Fibroblast of the conjunctiva (primary cell): Measurements from ENCODE around the gene EXO1.
"Not testable (repeated sequence)": the region's sequence is repeated elsewhere in the genome, so short reads cannot be mapped to it uniquely, and the experiment has no call there.

Experiments
- DNase-seq: peaks from one replicate; pipeline ENCODE4 v3.0.0-alpha.2; 2010; ENCODE audit warnings: low read depth

Gene EXO1

GRCh38 chr1:241847796-241848685 lies at the start of gene EXO1:
Gene EXO1 (plus strand): TSS chr1:241848204. CDS start chr1:241850426, 2,222 bp downstream.
- DNase-seq: peak; percentile 87

GRCh38 chr1:241799416-241799815 lies 48.6 kb upstream of the EXO1 start:
- DNase-seq: no peak

- no peak for DNase-seq
Measured at GRCh38 chr1:241800640-241801039, 47.4 kb upstream of the EXO1 start.

GRCh38 chr1:241802863-241803262 lies 45.1 kb upstream of the EXO1 start:
- DNase-seq: no peak

- DNase-seq: not testable (repeated sequence)
Measured at GRCh38 chr1:241804706-241805105, 43.3 kb upstream of the EXO1 start.

GRCh38 chr1:241808265-241808664 lies 39.7 kb upstream of the EXO1 start:
- no peak for DNase-seq

- DNase-seq: no peak
Measured at GRCh38 chr1:241810769-241811405, 37.1 kb upstream of the EXO1 start.

- no peak for DNase-seq
Measured at GRCh38 chr1:241813768-241814320, 34.2 kb upstream of the EXO1 start.

GRCh38 chr1:241816008-241816407 lies 32.0 kb upstream of the EXO1 start:
- DNase-seq: no peak

- no peak for DNase-seq
Measured at GRCh38 chr1:241817331-241817792, 30.6 kb upstream of the EXO1 start.

- DNase-seq: no peak
Measured at GRCh38 chr1:241817956-241818612, 29.9 kb upstream of the EXO1 start.

- DNase-seq: no peak
Measured at GRCh38 chr1:241819340-241819866, 28.6 kb upstream of the EXO1 start.

GRCh38 chr1:241821363-241821762 lies 26.6 kb upstream of the EXO1 start:
- no peak for DNase-seq

- no peak for DNase-seq
Measured at GRCh38 chr1:241822846-241823245, 25.2 kb upstream of the EXO1 start.

- no peak for DNase-seq
Measured at GRCh38 chr1:241823925-241824324, 24.1 kb upstream of the EXO1 start.

- DNase-seq: no peak
Measured at GRCh38 chr1:241825581-241825980, 22.4 kb upstream of the EXO1 start.

- DNase-seq: not testable (repeated sequence)
Measured at GRCh38 chr1:241826613-241827012, 21.4 kb upstream of the EXO1 start.

GRCh38 chr1:241827264-241827663 lies 20.7 kb upstream of the EXO1 start:
- DNase-seq: no peak

- DNase-seq: no peak
Measured at GRCh38 chr1:241828463-241829021, 19.5 kb upstream of the EXO1 start.

- no peak for DNase-seq
Measured at GRCh38 chr1:241829468-241829867, 18.5 kb upstream of the EXO1 start.

- peak; percentile 61 for DNase-seq
Measured at GRCh38 chr1:241834733-241835377, 13.1 kb upstream of the EXO1 start.
